GM12878 (cell line): ENCODE data around the gene SPATS2L. TPM values are rescaled to one million over a fixed set of nuclear protein-coding genes. Genes with fewer than 3 reads are reported as not detected.

Source experiments
- ATAC-seq: fragments of 200-7000 bp; cut with Tn5 transposase; 3 replicates; pipeline ENCODE4 v1.9.1; 2020; ENCODE audit warnings: mild to moderate bottlenecking, moderate library complexity
- BruUV-seq: library from RNA; stranded (reverse); fragments of 400-500 nt; replicated peaks from 2 replicates; lab custom pipeline; 2021; lab: Mats Ljungman, UMichigan
- CTCF ChIA-PET: fragments of 300-600 bp; sonication (Branson Sonifier 250); formaldehyde crosslinking; extraction: SDS; loops from one replicate; lab custom pipeline; 2021; ENCODE audit warnings: inconsistent platforms; lab: Yijun Ruan, JAX
- POLR2A ChIA-PET: fragments of 350-600 bp; formaldehyde crosslinking; extraction: SDS; loops from one replicate; lab custom pipeline; 2021; ENCODE audit warnings: inconsistent platforms; lab: Charles Lee
- RAD21 ChIA-PET: fragments of 300-600 bp; sonication (Branson Sonifier 250); formaldehyde crosslinking; loops from one replicate; lab custom pipeline; 2023; ENCODE audit warnings: antibody characterized with exemption; ENCODE audit not compliant: unreplicated experiment; lab: Charles Lee
- SMC1A ChIA-PET: fragments of 300-600 bp; sonication (Branson Sonifier 250); formaldehyde crosslinking; loops from one replicate; lab custom pipeline; 2023; ENCODE audit not compliant: unreplicated experiment, uncharacterized antibody; lab: Charles Lee
- DNase-seq: peaks from one replicate; pipeline ENCODE4 v3.0.0-alpha.2; 2011; ENCODE audit warnings: low read depth, low spot score
- FAIRE-seq: peaks from 3 replicates; lab custom pipeline; 2011; peaks lifted over from hg19 to GRCh38; lab: Jason Lieb, UNC
- H2AFZ ChIP-seq: 2 replicates; pipeline ENCODE4 v1.6.0; 2011; ENCODE audit warnings: low read depth, low read length, control low read depth; ENCODE audit not compliant: control insufficient read depth
- H3K27ac ChIP-seq: 2 replicates; pipeline ENCODE4 v1.5.1; 2011; ENCODE audit warnings: control low read depth; ENCODE audit not compliant: control insufficient read depth, insufficient read depth
- H3K27me3 ChIP-seq, 2 experiments: replicated peaks in 1 of 2; 2 replicates each; pipeline versions ENCODE4 v1.6.0 to v1.6.1; 2011; ENCODE audit warnings: low read length in 1 of 2; ENCODE audit not compliant: control insufficient read depth in 2 of 2, insufficient read depth in 2 of 2
- H3K36me3 ChIP-seq, 2 experiments: 2 replicates each; pipeline ENCODE4 v1.5.1; 2011; ENCODE audit warnings: low read length in 1 of 2; ENCODE audit not compliant: control insufficient read depth in 2 of 2, insufficient read depth in 2 of 2
- H3K4me1 ChIP-seq: 2 replicates; pipeline ENCODE4 v1.6.1; 2011; ENCODE audit warnings: mild to moderate bottlenecking, low read length, moderate library complexity, mixed read lengths; ENCODE audit not compliant: control insufficient read depth, insufficient read depth
- H3K4me2 ChIP-seq: 2 replicates; pipeline ENCODE4 v1.6.0; 2011; ENCODE audit warnings: control low read depth; ENCODE audit not compliant: control insufficient read depth, insufficient read depth
- H3K4me3 ChIP-seq: fragments of 200-600 bp; sonication (generic); 2 replicates; pipeline ENCODE4 v1.5.1; 2016
- H3K79me2 ChIP-seq: 2 replicates; pipeline ENCODE4 v1.6.0; 2011; ENCODE audit warnings: low read length; ENCODE audit not compliant: control insufficient read depth, insufficient read depth
- H3K9ac ChIP-seq: 2 replicates; pipeline ENCODE4 v1.8.0; 2011; ENCODE audit warnings: low read length, control low read depth, mixed read lengths; ENCODE audit not compliant: control insufficient read depth, insufficient read depth
- H3K9me3 ChIP-seq: replicated peaks from 3 replicates; pipeline ENCODE4 v1.5.1; 2011; ENCODE audit warnings: mild to moderate bottlenecking, low read length; ENCODE audit not compliant: control insufficient read depth, insufficient read depth
- H4K20me1 ChIP-seq: 2 replicates; pipeline ENCODE4 v1.6.0; 2011; ENCODE audit not compliant: control insufficient read depth, insufficient read depth
- BHLHE40 ChIP-seq, 2 experiments: fragments of 450-650 bp in 1 of 2; IDR thresholded peaks; 2 replicates each; pipeline ENCODE4 v1.6.1; 2011 to 2017; ENCODE audit warnings: low read depth in 2 of 2, borderline replicate concordance in 1 of 2, improper control_type of control experiment in 1 of 2, low read length in 1 of 2, mild to moderate bottlenecking in 1 of 2
- BRCA1 ChIP-seq: IDR thresholded peaks from 2 replicates; pipeline ENCODE4 v1.6.1; 2011; ENCODE audit warnings: low read depth, low read length, improper control_type of control experiment
- DPF2 ChIP-seq: fragments of 450-650 bp; IDR thresholded peaks from 2 replicates; pipeline ENCODE4 v1.6.1; 2017; ENCODE audit warnings: mild to moderate bottlenecking
- NKRF ChIP-seq: fragments of 450-650 bp; conservative IDR thresholded peaks from 2 replicates; pipeline ENCODE4 v1.6.1; 2017; ENCODE audit warnings: mild to moderate bottlenecking, moderate library complexity
- PAX5 ChIP-seq: IDR thresholded peaks from 2 replicates; pipeline ENCODE4 v1.6.1; 2011; ENCODE audit warnings: low read depth, low read length, borderline replicate concordance
- POU2F2 ChIP-seq: IDR thresholded peaks from 3 replicates; pipeline ENCODE4 v1.6.1; 2011; ENCODE audit warnings: low read depth, mild to moderate bottlenecking, low read length, borderline replicate concordance
- RUNX3 ChIP-seq: IDR thresholded peaks from 2 replicates; pipeline ENCODE4 v1.6.1; 2012; ENCODE audit warnings: low read length, inconsistent platforms
- STAT1 ChIP-seq: fragments of 450-650 bp; conservative IDR thresholded peaks from 2 replicates; pipeline ENCODE4 v1.6.1; 2014; ENCODE audit warnings: antibody characterized with exemption, mild to moderate bottlenecking
- TBL1XR1 ChIP-seq: IDR thresholded peaks from 2 replicates; pipeline ENCODE4 v1.6.1; 2012; ENCODE audit warnings: low read depth, low read length, improper control_type of control experiment
- WRNIP1 ChIP-seq: IDR thresholded peaks from 2 replicates; pipeline ENCODE4 v1.6.1; 2011; ENCODE audit warnings: low read depth, low read length, improper control_type of control experiment, borderline replicate concordance
- YBX1 ChIP-seq: fragments of 450-650 bp; IDR thresholded peaks from 2 replicates; pipeline ENCODE4 v1.6.1; 2016; ENCODE audit warnings: antibody characterized with exemption
- YY1 ChIP-seq: IDR thresholded peaks from 2 replicates; pipeline ENCODE4 v1.6.1; 2011; ENCODE audit warnings: low read depth, mild to moderate bottlenecking, low read length
- ZBED1 ChIP-seq: IDR thresholded peaks from 2 replicates; pipeline ENCODE4 v1.6.1; 2016; ENCODE audit warnings: borderline replicate concordance
- WGBS: methylation state at CpG from one replicate; pipeline ENCODE4 v1.1.6; 2016; ENCODE audit warnings: low lambda C conversion rate; ENCODE audit not compliant: insufficient replicate concordance, insufficient coverage; ENCODE audit errors: missing lambda C conversion rate; 5-methylcytosine and 5-hydroxymethylcytosine counted together
- in situ Hi-C: fragments of 300-500 bp; cut with MboI; formaldehyde crosslinking; loops from 9 replicates; pipeline ENCODE4 v1.14.3; 2018; ENCODE audit warnings: mixed read lengths
- intact Hi-C: fragments of 100-400 bp; cut with micrococcal nuclease; formaldehyde crosslinking; loops from one replicate; pipeline ENCODE4 v1.14.2; 2022; ENCODE audit not compliant: unreplicated experiment
- polyA plus RNA-seq, 11 experiments: library from polyadenylated mRNA; depleted of rRNA in 4 of 11; unstranded in 6 of 11; stranded (reverse) in 5 of 11; fragments of >200 nt; fragmentation: Nextera tagmentation in 4 of 11; fragmentation: Illumina TruSeq in 1 of 11; extraction: Ambion mirVana in 4 of 11; extraction: Trizol in 1 of 11; gene quantifications; 1 replicate in 1 of 11; 2 replicates in 10 of 11; pipeline versions ENCODE4 v1.2.1 to v1.2.3, GENCODE V29; 2011 to 2016; ENCODE audit warnings: inconsistent platforms in 2 of 11, missing spikeins in 2 of 11, low read depth in 1 of 11
- total RNA-seq, 4 experiments: library from RNA; depleted of rRNA in 3 of 4; stranded (reverse); fragments of >200 nt in 3 of 4; fragmentation: Illumina TruSeq in 1 of 4; extraction: Trizol in 1 of 4; gene quantifications; 2 replicates each; pipeline versions ENCODE4 v1.2.1 to v1.2.3, GENCODE V29; 2013 to 2021
- TF ChIP-seq, protein P1 (sequence below): fragments of 450-650 bp; IDR thresholded peaks from 2 replicates; pipeline ENCODE4 v1.6.1; 2017; ENCODE audit warnings: mild to moderate bottlenecking, moderate library complexity

SPATS2L gene
- total and polyA plus RNA-seq, 10 of the 15 experiments (the other 5 are each of a cell fraction or from before 2014, with no cell fraction given), result 5.2 to 30.0 (median 20.1) TPM

GRCh38 chr2:200367155-200367554, 60.7 kb downstream of the SPATS2L start:
- H3K27ac ChIP-seq, result no peak overlapping the region
- no TSS peak for BruUV-seq
- intact Hi-C loops, result no loop called here
- no peaks in the 10 kb centered on the region for H4K20me1 ChIP-seq
- H3K9me3 ChIP-seq, result no peaks in the 10 kb centered on the region
- RAD21 ChIA-PET, result no interaction called here
- H3K4me2 ChIP-seq, result no peak overlapping the region
- no peak overlapping the region for H2AFZ ChIP-seq
- SMC1A ChIA-PET, result interaction anchor here (1.0 to 1.6 kb wide), 2 partner anchors 11 to 21 kb away, joined by 3 to 4 read pairs; no protein-coding TSS in a partner anchor
- no peaks in the 10 kb centered on the region for H3K36me3 ChIP-seq
- no peaks in the 10 kb centered on the region for H3K79me2 ChIP-seq
- no peak for TF ChIP-seq NKRF
- no peak for TF ChIP-seq WRNIP1
- TF ChIP-seq STAT1, result no peak
- TF ChIP-seq POU2F2, result no peak
- no peak for TF ChIP-seq TBL1XR1
- no peak for TF ChIP-seq PAX5
- TF ChIP-seq DPF2, result no peak
- TF ChIP-seq, protein P1, sequence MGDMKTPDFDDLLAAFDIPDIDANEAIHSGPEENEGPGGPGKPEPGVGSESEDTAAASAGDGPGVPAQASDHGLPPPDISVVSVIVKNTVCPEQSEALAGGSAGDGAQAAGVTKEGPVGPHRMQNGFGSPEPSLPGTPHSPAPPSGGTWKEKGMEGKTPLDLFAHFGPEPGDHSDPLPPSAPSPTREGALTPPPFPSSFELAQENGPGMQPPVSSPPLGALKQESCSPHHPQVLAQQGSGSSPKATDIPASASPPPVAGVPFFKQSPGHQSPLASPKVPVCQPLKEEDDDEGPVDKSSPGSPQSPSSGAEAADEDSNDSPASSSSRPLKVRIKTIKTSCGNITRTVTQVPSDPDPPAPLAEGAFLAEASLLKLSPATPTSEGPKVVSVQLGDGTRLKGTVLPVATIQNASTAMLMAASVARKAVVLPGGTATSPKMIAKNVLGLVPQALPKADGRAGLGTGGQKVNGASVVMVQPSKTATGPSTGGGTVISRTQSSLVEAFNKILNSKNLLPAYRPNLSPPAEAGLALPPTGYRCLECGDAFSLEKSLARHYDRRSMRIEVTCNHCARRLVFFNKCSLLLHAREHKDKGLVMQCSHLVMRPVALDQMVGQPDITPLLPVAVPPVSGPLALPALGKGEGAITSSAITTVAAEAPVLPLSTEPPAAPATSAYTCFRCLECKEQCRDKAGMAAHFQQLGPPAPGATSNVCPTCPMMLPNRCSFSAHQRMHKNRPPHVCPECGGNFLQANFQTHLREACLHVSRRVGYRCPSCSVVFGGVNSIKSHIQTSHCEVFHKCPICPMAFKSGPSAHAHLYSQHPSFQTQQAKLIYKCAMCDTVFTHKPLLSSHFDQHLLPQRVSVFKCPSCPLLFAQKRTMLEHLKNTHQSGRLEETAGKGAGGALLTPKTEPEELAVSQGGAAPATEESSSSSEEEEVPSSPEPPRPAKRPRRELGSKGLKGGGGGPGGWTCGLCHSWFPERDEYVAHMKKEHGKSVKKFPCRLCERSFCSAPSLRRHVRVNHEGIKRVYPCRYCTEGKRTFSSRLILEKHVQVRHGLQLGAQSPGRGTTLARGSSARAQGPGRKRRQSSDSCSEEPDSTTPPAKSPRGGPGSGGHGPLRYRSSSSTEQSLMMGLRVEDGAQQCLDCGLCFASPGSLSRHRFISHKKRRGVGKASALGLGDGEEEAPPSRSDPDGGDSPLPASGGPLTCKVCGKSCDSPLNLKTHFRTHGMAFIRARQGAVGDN, result no peak
- TF ChIP-seq BHLHE40 (IDR thresholded peaks at IDR 0.05; ENCODE audit: borderline replicate concordance in 1 of 2, low read depth in 2 of 2, low read length in 1 of 2), result no peak
- no peak for TF ChIP-seq RUNX3
- TF ChIP-seq BRCA1, result no peak
- TF ChIP-seq ZBED1, result no peak
- TF ChIP-seq YY1, result no peak
- no peak for TF ChIP-seq YBX1
- FAIRE-seq (no peak), DNase-seq (no peak), ATAC-seq (no peak)
- POLR2A ChIA-PET, result no interaction called here
- H3K9ac ChIP-seq, result no peak overlapping the region
- no peaks in the 10 kb centered on the region for H3K4me1 ChIP-seq
- no peak overlapping the region for H3K4me3 ChIP-seq
- in situ Hi-C loops, result no loop called here
- WGBS, result 48% methylated on average over 2 of the region's 2 CpGs
- no peaks in the 10 kb centered on the region for H3K27me3 ChIP-seq
- CTCF ChIA-PET, result no interaction called here
